Raji (cell line): ENCODE data around the gene KCNH1.

Source experiments
- POLR2A ChIP-seq: IDR thresholded peaks from 2 replicates; pipeline ENCODE4 v1.6.1; 2011; ENCODE audit warnings: low read depth, low read length, control low read depth; ENCODE audit not compliant: insufficient read depth

The KCNH1 gene

GRCh38 chr1:210647406-210648333, 486.3 kb downstream of the KCNH1 start:
- TF ChIP-seq POLR2A = no peak

GRCh38 chr1:210646258-210646616, 487.7 kb downstream of the KCNH1 start:
- no peak for TF ChIP-seq POLR2A

GRCh38 chr1:210645582-210646257, 488.2 kb downstream of the KCNH1 start:
- no peak for TF ChIP-seq POLR2A

GRCh38 chr1:210641582-210641981, 492.4 kb downstream of the KCNH1 start:
- TF ChIP-seq POLR2A = no peak

GRCh38 chr1:210635108-210635507, 498.8 kb downstream of the KCNH1 start:
- no peak for TF ChIP-seq POLR2A

- TF ChIP-seq POLR2A = no peak
Measured at GRCh38 chr1:210633636-210634035, 500.3 kb downstream of the KCNH1 start.

GRCh38 chr1:210633140-210633539, 500.8 kb downstream of the KCNH1 start:
- no peak for TF ChIP-seq POLR2A

GRCh38 chr1:210631399-210631798, 502.5 kb downstream of the KCNH1 start:
- TF ChIP-seq POLR2A = no peak

GRCh38 chr1:210629276-210629675, 504.7 kb downstream of the KCNH1 start:
- TF ChIP-seq POLR2A = no peak

- no peak for TF ChIP-seq POLR2A
Measured at GRCh38 chr1:210627755-210628154, 506.2 kb downstream of the KCNH1 start.
